ENCODE data around the gene AKAP11.

AKAP11 gene

GRCh38 chr13:42274386-42275097 lies 2.6 kb downstream of the AKAP11 start:
- DNase-seq: no peak

DNA sequence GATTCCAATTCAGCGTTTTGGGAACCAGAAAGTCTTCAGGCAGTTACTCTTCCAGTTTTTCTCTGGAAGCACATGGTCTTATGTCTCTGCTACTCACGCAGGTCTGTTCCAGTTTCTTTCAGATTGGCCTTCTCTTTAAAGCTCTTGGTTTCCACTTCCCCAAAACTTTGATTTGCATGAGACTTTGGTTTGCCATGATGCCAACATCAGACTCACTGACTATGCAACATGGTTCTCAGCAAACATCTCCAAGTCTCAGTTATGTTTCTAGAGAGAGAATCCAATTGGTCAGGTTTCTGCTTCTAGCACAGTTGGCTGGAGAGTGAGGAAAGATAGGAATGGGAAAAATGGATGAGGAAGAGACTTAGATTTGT lies 3.1 kb downstream of the AKAP11 start:
- no peak for DNase-seq

- DNase-seq: no peak
Measured at GRCh38 chr13:42275506-42275905, 3.6 kb downstream of the AKAP11 start.

GRCh38 chr13:42276683-42277082 lies 4.7 kb downstream of the AKAP11 start:
- no peak for DNase-seq

GRCh38 chr13:42277618-42278276 lies 5.8 kb downstream of the AKAP11 start:
- no peak for DNase-seq

GRCh38 chr13:42279080-42279479 lies 7.1 kb downstream of the AKAP11 start:
- no peak for DNase-seq

GRCh38 chr13:42279986-42280385 lies 8.0 kb downstream of the AKAP11 start:
- no peak for DNase-seq

DNA sequence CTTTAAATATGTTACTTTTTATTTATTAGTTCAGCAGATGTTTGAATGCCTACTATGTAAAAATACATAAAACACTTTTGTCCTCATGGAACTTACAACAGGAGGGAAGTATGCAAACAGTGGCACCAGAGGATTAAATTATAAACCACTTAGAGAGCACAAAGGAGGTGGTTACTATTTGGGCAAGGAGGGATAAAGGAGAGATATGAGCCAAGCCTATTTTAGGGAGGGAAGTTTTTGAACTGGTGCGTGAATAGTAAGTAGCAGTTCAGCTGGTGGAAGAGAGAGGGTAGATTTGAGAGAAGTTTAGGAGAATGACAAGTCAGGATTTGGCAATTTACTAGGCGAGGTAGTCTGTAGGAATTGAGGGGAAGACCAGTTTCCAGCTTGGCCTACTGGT lies 8.6 kb downstream of the AKAP11 start:
- DNase-seq: no peak

GRCh38 chr13:42283574-42283973 lies 11.6 kb downstream of the AKAP11 start:
- DNase-seq: peak; percentile 43

- peak; percentile 22 for DNase-seq
Measured at GRCh38 chr13:42284068-42284467, 12.1 kb downstream of the AKAP11 start.

GRCh38 chr13:42298392-42298791 lies 26.4 kb downstream of the AKAP11 start:
- no peak for DNase-seq

DNA sequence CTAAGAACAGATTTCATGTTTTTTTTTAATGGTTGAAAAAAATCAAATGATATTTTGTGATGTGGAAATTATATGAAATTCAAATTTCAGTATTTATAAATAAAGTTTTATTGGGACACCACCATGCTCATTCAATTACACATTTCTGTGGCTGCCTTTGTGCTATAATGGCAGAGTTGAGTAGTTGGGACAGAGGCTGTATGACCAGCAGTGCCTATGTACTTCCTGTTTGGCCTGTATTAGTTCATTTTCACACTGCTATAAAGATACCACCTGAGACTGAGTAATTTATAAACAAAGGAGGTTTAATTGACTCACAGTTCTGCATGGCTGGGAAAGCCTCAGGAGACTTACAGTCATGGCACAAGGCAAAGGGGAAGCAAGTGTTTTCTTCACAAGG lies 33.6 kb downstream of the AKAP11 start:
- no peak for DNase-seq

DNA sequence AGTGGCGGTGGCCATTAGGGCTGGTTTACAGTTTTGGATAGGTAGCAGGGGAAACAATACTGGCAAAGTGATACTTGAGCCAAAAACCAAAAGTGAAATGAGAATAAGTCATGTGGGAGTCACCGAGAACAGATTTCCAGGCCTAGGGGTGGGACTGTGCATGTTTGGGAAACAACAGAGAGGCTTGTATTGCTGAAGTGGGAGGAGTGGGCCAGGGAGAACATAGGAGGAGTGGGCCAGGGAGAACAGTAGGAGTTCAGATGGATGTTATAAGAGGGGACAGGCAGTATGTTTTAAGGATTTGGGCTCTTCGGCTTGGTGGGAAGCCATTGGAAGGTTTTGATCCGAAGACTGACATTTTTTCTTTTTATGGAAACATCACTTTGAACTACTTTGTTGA lies 35.5 kb downstream of the AKAP11 start:
- no peak for DNase-seq

DNA sequence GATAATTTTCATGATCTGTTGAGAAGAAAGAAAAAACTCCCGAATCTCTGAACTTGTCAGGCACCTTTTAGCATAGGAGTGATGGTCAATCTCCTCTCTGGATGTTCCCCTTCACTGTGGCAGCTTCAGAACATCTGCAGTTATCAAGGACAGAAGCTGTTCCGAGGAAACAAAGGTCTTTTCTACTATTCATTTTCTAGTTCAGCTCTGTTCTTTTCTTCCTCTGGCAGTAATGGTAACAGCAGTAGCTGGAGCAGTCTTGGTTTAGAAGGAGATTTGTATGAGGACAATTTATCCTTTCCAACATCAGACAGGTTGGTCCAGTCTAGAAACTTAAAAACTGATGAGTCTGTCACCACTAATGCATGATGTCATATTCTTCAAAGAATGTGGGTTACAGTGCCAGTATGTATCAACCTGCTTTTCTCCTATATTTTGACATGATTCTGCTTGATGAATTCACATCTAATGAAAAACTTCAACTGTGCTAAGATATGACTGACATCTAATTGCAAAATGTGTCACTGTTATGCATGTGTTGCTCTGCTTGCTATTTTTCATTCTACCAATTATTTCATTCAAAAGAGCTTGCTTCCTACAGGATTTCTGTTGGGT lies 41.0 kb downstream of the AKAP11 start:
- no peak for DNase-seq

GRCh38 chr13:42318570-42318969 lies 46.6 kb downstream of the AKAP11 start:
- DNase-seq: no peak

DNA sequence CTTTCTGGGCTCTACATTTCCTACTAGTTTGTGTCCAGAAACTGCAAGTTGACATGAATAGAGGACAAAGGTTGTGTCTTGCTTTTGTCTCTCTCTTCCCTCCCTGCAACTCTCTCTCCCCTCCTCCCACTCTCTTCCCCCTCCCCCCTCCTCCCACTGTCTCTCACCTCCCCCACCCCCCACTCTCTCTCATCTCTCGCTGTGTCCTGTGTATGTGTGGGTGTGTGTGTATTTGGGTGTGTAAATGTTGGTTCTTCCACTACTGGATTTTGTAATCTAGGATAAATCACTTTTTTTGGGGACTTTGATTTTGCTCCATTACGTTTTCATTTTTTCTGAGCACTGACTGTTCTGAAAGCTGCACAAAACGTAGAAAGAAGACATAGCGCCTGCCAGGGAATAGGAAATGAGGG lies 48.4 kb downstream of the AKAP11 start:
- DNase-seq: no peak

DNA sequence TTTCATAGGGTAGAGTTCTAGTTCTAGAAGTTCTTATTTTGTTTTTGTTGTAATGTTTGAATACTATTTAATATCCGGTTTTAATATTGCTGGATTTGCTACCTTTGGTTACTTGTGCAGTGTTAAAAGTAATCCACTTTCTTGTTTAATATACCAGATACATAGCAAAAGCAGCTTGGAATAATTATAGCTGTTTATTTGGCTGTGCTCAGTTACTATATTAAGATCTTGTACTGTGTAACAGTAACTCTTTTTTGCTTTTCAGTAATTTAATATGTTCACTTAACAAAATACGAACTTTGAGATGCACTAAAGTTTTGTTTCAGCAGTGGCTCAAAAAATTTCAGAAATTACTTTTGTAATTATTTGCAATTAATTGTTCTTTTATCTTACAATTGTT lies 50.9 kb downstream of the AKAP11 start:
- no peak for DNase-seq

DNA sequence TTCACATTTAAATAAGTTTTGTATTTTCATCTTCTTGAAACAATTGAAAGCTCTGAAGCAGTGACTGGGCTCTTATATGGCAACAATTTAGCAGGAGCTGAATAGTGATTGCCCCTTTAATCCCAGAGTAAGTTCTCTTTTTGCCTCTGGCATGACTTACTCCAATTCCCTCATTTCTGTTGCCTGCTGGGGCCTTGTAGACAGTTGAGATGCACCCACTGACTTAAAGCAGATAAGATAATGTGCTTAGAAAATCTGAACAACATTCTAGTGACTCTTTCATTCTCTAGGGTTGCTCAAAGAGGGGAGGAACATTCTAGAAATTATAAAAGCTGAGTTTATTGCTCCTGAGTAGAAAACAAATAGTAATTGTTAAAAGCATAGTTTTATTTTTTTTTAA lies 52.8 kb downstream of the AKAP11 start:
- no peak for DNase-seq

- DNase-seq: no peak
Measured at GRCh38 chr13:42327725-42328124, 55.8 kb downstream of the AKAP11 start.

- DNase-seq: no peak
Measured at GRCh38 chr13:42328672-42329071, 56.7 kb downstream of the AKAP11 start.

DNA sequence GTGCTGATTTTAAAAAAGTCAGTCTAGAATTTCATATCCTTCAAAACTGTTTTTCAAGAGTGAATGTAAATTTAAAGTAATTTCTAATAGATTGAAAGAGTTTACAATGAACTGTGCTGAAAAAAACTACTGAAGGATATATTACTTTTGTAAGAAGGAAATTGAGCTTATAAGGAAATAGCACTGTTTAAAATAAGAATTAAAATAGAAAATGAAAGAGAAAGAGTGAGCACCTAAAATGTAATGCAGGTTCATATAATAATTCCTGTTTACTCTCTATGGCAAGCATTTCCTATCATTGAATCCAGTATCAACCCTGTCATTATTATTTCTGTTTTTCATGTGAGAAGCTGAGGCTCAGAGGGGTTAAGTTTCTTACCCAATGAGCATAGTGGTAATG lies 57.3 kb downstream of the AKAP11 start:
- no peak for DNase-seq

DNA sequence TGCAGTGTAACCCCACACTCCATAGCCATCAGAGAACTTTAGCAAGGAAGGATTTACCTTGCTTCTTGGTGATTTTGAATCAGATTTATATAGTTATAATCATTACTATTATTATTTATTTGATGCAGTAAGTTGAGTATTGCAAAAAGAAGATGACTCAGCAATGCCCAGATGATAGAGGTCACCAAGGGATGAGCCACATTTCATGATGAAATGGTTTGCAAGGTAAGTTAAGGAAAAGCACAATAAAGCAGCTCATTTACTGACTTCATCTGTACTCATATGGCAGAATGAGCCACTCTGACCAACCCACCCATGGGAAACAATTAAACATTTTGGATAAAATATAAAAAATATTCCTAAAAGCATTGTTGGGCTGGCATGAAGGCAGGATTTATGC lies 59.1 kb downstream of the AKAP11 start:
- no peak for DNase-seq

DNA sequence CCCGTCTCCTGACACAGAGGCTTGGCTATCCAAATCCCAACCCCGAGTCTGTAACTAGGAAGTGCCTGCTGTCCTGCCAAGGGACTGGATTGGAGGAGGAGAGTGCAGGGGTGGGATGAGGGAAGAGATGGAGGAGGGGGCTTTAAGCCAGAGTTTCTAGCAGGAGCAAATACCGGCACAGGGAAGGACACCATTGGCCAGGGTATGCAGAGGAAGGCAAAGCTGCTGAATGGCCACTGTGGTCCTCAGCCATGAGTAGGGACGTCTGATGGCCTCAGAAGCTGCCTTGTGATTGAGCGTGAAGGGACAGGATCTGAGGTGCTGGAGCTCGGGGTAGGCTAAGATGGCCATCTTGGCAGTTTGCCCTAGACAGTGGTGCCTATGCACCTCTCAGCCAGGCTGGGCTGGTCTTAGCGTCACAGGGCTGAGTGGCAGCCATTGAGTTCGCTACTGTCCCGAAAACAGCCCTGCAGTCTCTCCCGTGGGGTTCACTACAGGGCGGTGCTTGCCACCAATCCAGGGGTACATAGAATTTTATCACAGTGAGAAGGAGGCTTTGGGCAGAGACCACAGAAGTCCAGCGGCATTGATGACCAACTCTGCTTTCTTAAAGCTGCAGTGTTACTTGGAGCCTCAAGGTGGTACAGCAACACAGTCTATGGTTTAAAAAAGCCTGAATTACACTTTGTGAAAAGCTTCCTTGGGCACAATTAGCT lies 61.8 kb downstream of the AKAP11 start:
- peak; percentile 69 for DNase-seq

DNA sequence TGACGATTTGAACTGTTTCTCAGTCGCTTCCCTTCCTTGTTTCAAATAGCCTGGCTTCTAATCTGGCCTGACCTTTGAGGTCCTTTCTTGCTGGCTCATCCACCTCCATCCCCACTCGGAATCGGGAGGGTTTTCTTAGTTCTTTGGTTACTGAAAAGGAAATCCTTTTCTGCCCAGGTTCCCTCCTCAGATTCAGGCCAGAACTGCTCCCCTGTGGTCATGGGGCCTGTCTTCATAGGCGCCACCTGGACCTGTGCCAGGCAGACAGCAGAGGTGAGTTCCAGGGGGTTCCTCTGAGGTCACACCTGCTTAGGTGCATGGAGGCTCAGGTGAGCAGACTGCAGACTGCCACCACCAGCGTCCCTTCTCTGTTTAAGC lies 62.4 kb downstream of the AKAP11 start:
- peak; percentile 56 for DNase-seq
